Activated T-helper 2 cell treated with anti-CD3 and anti-CD28 coated beads, Interferon-gamma antibody, Interleukin-2, Interleukin-4, amounts not matched to agents 10 μg/mL and 5 μg/mL and 100 μg/mL, durations not matched to agents 14 hours and 24 hours and 36 hours (primary cell): ENCODE data around the gene FANK1. TPM values are rescaled to one million over a fixed set of nuclear protein-coding genes. Genes with fewer than 3 reads are reported as not detected.

Experiments used
- DNase-seq: peaks from one replicate; pipeline ENCODE4 v3.0.0; 2021; ENCODE audit warnings: low spot score
- H3K27ac Mint-ChIP-seq: one replicate; pipeline ENCODE4 v1.8.0; 2021; ENCODE audit warnings: mixed read lengths
- H3K27me3 Mint-ChIP-seq: one replicate; pipeline ENCODE4 v1.8.0; 2021; ENCODE audit warnings: low read depth, mixed read lengths
- H3K36me3 Mint-ChIP-seq: one replicate; pipeline ENCODE4 v1.8.0; 2021; ENCODE audit warnings: low read depth, mixed read lengths
- H3K4me1 Mint-ChIP-seq: one replicate; pipeline ENCODE4 v1.8.0; 2021; ENCODE audit warnings: low read depth, mixed read lengths
- H3K4me3 Mint-ChIP-seq: one replicate; pipeline ENCODE4 v1.8.0; 2021; ENCODE audit warnings: low read depth, mild to moderate bottlenecking, moderate library complexity, mixed read lengths
- H3K9me3 Mint-ChIP-seq: one replicate; pipeline ENCODE4 v1.8.0; 2021; ENCODE audit warnings: mixed read lengths
- intact Hi-C: fragments of 100-400 bp; cut with micrococcal nuclease; formaldehyde crosslinking; loops from one replicate; pipeline ENCODE4 v1.15.1; 2023
- total RNA-seq: library from RNA; stranded (reverse); gene quantifications from 2 replicates; pipeline ENCODE4 v1.2.3, GENCODE V29; 2022

The FANK1 gene
- total RNA-seq, 1 donor from 2014 or later, result not detected

DNA sequence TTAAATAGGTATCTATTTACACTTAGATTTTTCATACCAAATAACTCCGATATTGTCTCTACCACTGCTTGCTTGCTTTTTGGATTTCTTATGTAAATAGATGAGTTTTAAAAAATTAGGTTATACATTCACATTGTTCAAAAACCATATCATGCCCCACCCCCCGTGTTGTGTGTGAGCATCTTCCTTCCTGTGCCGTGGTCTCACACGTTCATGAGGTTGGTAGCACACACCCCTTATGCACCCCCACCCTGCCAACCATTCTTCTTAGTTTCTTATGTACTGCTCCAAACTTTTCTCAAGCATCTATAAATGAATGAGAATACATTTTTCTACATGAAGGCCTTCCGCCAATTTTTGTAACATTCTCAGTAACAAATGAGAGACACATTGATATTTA is 115.6 kb downstream of the FANK1 start:
- Mint-ChIP-seq H3K9me3 (no peaks in the 10 kb centered on the region), H3K4me1 (peaks cover 4% of the 10 kb centered on the region), H3K27me3 (no peaks in the 10 kb centered on the region), H3K27ac (no peak overlapping the region), H3K4me3 (no peak overlapping the region), H3K36me3 (no peaks in the 10 kb centered on the region)
- no peak for DNase-seq
- intact Hi-C loops, result no loop called here

DNA sequence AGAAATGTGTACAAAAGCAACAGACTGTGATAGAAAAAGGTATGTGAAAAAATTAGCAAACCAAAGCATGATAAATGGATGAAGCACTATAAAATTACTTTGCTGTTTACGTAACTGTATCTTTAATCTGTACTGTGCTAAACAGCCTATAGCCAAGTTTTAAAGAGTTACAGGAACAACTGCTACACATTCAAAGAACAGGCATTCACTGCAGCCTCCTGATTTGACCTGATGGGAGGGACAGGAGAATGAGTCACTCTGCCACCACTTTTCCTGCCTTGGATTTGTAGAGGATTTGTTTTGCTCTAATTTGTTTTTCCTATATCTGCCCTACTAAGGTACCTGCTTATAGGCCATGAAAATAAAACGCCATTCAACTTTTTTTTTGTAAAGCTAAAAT is 116.1 kb downstream of the FANK1 start:
- H3K27me3 Mint-ChIP-seq, result no peaks in the 10 kb centered on the region
- H3K27ac Mint-ChIP-seq, result no peak overlapping the region
- no peak overlapping the region for H3K4me3 Mint-ChIP-seq
- no peak for DNase-seq
- intact Hi-C loops, result no loop called here
- no peaks in the 10 kb centered on the region for H3K36me3 Mint-ChIP-seq
- H3K9me3 Mint-ChIP-seq, result no peaks in the 10 kb centered on the region
- H3K4me1 Mint-ChIP-seq, result peaks cover 4% of the 10 kb centered on the region

DNA sequence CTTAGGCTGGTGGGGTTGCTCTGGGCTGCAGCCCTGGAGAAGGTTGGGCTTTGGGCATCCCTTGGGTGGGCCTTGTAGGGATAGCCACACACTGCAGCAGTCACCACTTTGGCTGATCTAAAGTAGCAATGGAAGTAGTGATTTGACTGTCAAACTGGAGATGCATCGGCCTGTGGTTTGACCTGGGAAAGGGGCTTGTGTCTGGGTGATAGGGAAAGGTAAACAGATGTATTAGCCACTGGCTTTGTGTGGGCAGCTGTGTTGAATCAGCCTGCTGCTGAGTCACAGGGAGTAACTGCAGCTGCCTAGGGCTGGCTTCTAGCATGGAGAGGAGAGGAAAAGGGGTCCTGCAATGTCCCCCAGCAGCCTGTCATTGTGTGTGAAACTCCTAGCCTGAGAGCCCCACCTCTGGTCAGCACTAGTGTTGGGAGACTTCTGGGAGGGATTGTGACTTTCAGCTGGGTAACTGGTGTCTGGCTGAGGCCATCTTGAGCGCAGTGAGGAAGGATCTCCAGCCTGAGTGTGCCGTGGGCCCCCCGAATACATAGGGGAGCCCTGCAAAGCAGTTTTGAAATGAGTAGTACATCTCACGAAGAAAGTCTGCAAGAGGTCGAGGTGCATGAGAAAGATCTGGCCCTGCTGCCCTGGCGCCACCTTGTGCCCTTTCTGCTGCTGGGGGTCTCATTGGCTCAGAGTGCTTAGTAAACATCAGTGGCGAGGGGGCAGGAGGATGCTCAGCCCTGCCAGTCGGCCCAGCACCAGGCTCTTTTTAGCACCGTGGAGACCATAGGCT is 117.3 kb downstream of the FANK1 start:
- H3K27me3 Mint-ChIP-seq, result no peaks in the 10 kb centered on the region
- H3K27ac Mint-ChIP-seq, result no peak overlapping the region
- no peak for DNase-seq
- H3K4me1 Mint-ChIP-seq, result peaks cover 4% of the 10 kb centered on the region
- intact Hi-C loops, result no loop called here
- no peaks in the 10 kb centered on the region for H3K36me3 Mint-ChIP-seq
- H3K4me3 Mint-ChIP-seq, result no peak overlapping the region
- H3K9me3 Mint-ChIP-seq, result no peaks in the 10 kb centered on the region

DNA sequence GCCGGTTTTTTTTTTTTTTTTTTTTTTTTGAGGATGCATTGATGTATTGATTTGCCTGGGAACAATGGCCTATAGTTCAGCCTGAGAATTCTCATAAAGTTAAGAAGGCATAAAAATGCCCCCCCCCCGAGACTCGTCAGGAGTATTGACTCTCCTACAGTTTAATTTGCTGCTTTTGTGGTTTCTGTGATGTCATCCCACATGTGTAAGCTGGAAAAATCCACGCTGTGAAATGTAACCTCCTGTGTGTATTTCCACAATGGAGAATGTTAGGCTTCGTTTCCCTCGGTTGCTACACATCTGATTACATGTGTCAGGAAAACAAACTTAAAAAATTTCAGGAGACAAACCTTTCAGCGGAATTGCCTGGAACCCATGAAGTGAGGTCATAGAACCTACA is 117.9 kb downstream of the FANK1 start:
- H3K9me3 Mint-ChIP-seq, result no peaks in the 10 kb centered on the region
- H3K4me3 Mint-ChIP-seq, result no peak overlapping the region
- H3K27me3 Mint-ChIP-seq, result no peaks in the 10 kb centered on the region
- intact Hi-C loops, result no loop called here
- H3K4me1 Mint-ChIP-seq, result peaks cover 4% of the 10 kb centered on the region
- DNase-seq, result no peak
- H3K36me3 Mint-ChIP-seq, result no peaks in the 10 kb centered on the region
- no peak overlapping the region for H3K27ac Mint-ChIP-seq

DNA sequence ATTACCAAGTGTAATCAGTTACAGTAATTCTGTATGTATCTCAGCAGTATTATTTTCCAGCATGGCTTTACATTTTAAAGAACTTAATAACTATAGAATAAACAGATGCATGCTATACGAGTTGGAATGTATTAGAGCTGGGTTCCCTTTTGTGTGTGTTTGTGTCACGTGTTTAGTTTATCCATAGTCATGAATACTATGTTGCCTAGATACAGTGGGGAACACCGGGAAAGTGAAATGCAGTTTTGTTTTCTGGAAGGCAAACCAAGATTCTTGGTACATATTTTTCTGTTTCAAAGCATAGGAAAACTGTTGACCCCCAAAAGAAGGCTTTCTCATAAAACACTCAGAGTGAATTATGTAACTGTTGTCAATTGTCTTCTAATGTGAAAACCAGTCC is 119.0 kb downstream of the FANK1 start:
- DNase-seq, result no peak
- Mint-ChIP-seq H3K4me3 (no peak overlapping the region), H3K36me3 (no peaks in the 10 kb centered on the region), H3K9me3 (no peaks in the 10 kb centered on the region), H3K27me3 (no peaks in the 10 kb centered on the region), H3K4me1 (peaks cover 4% of the 10 kb centered on the region), H3K27ac (no peak overlapping the region)
- intact Hi-C loops, result no loop called here

- Mint-ChIP-seq H3K27me3 (no peaks in the 10 kb centered on the region), H3K27ac (no peak overlapping the region), H3K9me3 (no peaks in the 10 kb centered on the region), H3K36me3 (no peaks in the 10 kb centered on the region), H3K4me1 (peaks cover 4% of the 10 kb centered on the region), H3K4me3 (no peak overlapping the region)
- no peak for DNase-seq
- intact Hi-C loops, result no loop called here
These were observed 119.9 kb downstream of the FANK1 start for GRCh38 chr10:126016156-126016805.

DNA sequence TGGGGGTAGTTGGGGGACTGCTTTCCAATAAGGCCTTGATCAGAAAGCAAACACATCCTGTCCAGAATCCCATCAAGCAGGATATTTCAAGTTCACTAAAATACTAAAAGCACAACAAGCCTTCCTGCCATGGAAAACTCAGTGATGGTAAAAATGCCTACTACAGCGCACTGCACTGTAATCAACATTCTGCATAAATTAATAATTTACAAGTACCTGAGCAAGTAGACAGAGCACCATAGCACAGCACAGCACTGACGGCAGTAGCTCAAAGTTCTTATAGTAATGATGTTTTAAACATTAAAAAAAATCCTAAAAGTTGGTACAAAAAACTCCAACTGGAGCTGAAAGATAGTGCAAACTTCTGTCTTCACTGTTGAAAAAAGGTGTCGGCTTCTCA is 120.5 kb downstream of the FANK1 start:
- no peak for DNase-seq
- Mint-ChIP-seq H3K27me3 (no peaks in the 10 kb centered on the region), H3K4me1 (peaks cover 4% of the 10 kb centered on the region), H3K27ac (no peak overlapping the region), H3K36me3 (no peaks in the 10 kb centered on the region), H3K4me3 (no peak overlapping the region), H3K9me3 (no peaks in the 10 kb centered on the region)
- intact Hi-C loops, result no loop called here

DNA sequence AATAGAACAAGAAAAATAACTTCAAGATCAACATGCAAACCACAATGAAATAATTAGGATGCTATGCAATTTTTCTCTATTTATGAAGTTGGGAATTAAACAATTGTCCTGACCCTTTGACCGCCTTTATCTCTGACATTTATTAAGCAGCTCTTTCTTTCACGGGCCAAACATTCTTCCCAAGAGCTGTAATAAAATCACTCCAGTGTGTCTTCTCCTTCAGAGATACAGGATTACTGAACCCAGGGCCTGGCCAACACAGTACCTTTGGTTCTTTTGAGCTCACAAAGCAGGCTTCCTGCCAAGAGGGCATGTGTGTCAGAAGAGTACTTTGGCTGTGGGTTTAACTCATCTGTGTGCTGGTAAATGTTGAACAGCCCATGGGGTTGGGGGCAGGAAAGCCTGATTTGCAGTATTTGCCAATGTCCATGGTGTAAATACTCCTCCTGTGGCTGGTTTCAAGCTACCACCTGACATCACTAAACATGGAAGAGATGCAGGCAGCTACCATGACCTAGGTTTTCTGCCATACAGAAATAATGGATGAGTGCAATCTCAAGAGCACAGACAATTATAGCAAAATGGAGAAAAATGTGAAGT is 121.7 kb downstream of the FANK1 start:
- Mint-ChIP-seq H3K27me3 (no peaks in the 10 kb centered on the region), H3K9me3 (no peaks in the 10 kb centered on the region), H3K27ac (no peak overlapping the region), H3K36me3 (no peaks in the 10 kb centered on the region), H3K4me3 (no peak overlapping the region), H3K4me1 (peaks cover 4% of the 10 kb centered on the region)
- intact Hi-C loops, result no loop called here
- DNase-seq, result no peak

DNA sequence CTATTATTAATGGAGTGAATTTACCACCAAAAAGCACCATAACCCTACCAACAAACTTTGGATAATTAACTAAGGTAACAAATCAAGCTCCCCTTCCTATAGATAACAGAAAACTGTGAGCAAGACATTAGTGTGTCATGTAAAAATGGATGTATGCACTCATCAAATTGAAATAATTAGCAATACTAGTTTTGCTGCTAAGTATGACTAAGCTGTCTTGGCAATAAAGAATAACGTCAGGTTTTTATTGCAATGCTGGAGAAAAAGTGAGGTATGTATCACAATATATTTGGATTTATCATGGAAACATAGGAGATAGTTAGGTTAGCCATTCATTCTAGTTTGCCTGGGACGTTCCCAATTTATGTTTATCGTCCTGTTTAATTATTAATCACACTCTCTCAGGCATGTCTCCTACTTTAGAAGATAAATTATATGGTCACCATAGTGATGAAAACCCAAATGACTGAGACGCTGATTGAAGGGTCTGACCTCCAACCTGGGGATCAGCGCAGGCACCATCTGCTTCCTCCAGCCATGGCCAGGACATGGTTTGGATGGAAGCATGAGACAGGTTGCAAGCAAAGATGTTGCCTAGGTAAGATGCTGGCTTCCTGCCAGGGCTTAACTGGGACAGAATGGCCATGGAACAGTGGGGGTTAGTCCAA is 125.6 kb downstream of the FANK1 start:
- no peak for DNase-seq
- no peak overlapping the region for H3K4me3 Mint-ChIP-seq
- no peaks in the 10 kb centered on the region for H3K36me3 Mint-ChIP-seq
- H3K27ac Mint-ChIP-seq, result no peak overlapping the region
- no peaks in the 10 kb centered on the region for H3K27me3 Mint-ChIP-seq
- intact Hi-C loops, result no loop called here
- peaks cover 3% of the 10 kb centered on the region for H3K9me3 Mint-ChIP-seq
- no peaks in the 10 kb centered on the region for H3K4me1 Mint-ChIP-seq

DNA sequence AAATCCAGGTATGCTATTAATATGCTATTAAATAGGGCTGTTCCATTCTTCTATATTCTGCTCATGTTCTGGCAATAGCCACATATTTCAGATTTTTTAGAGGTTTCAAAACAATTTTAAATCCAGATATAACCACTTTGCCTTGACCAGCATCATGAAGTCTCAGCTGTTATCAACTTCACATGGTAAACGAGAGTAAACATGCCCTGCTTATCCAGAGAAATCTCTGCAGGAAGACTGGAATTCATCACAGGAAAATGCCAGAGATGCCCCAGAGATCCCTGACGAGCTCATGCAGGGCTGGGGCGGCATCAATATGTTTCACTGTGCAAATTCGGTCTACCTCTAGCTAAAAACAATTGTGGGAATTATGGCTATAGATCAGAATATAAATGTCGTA is 126.5 kb downstream of the FANK1 start:
- no peak overlapping the region for H3K4me3 Mint-ChIP-seq
- H3K27ac Mint-ChIP-seq, result no peak overlapping the region
- H3K4me1 Mint-ChIP-seq, result no peaks in the 10 kb centered on the region
- intact Hi-C loops, result no loop called here
- peaks cover 3% of the 10 kb centered on the region for H3K9me3 Mint-ChIP-seq
- no peak for DNase-seq
- no peaks in the 10 kb centered on the region for H3K27me3 Mint-ChIP-seq
- no peaks in the 10 kb centered on the region for H3K36me3 Mint-ChIP-seq

DNA sequence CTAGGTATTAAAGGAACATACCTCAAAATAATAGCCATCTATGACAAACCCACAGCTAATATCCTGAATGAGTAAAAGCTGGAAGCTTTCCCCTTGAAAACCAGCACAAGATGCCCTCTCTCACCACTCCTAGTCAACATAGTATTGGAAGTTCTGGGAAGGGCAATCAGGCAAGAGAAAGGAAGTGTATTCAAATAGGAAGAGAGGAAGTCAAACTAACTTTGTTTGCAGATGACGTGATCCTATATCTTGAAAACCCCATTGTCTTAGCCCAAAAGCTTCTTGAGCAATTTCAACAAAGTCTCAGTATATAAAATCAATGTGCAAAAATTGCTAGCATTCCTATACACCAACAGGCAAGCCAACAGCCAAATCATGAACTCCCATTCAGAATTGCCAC is 131.3 kb downstream of the FANK1 start:
- Mint-ChIP-seq H3K27ac (no peak overlapping the region), H3K27me3 (no peaks in the 10 kb centered on the region), H3K4me3 (no peak overlapping the region), H3K36me3 (no peaks in the 10 kb centered on the region), H3K9me3 (peaks cover 7% of the 10 kb centered on the region), H3K4me1 (no peaks in the 10 kb centered on the region)
- DNase-seq, result no peak
- intact Hi-C loops, result no loop called here

- H3K36me3 Mint-ChIP-seq, result no peaks in the 10 kb centered on the region
- DNase-seq, result no peak
- H3K27me3 Mint-ChIP-seq, result no peaks in the 10 kb centered on the region
- H3K27ac Mint-ChIP-seq, result no peak overlapping the region
- H3K9me3 Mint-ChIP-seq, result peaks cover 11% of the 10 kb centered on the region
- intact Hi-C loops, result no loop called here
- H3K4me1 Mint-ChIP-seq, result no peaks in the 10 kb centered on the region
- no peak overlapping the region for H3K4me3 Mint-ChIP-seq
These were observed 133.6 kb downstream of the FANK1 start for GRCh38 chr10:126029999-126030398.

DNA sequence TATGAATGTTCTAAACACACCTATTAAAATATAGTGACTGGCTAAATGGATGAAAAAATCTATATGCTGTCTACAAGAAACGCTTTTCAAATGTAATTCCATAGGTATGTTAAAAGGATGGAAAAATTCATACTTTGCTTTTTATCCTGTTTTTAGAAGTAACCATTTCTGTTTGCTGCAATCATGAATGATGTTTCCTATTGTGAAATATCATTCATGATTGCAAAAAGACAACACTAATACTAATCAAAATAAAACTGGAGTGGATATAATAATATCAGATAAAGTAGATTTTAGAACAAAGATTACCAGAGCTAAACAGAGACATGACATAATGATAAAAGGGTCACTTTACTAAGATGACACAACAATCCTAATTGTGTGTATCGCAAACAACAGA is 138.2 kb downstream of the FANK1 start:
- no peaks in the 10 kb centered on the region for H3K36me3 Mint-ChIP-seq
- DNase-seq, result no peak
- intact Hi-C loops, result no loop called here
- no peaks in the 10 kb centered on the region for H3K27me3 Mint-ChIP-seq
- H3K27ac Mint-ChIP-seq, result no peak overlapping the region
- no peak overlapping the region for H3K4me3 Mint-ChIP-seq
- no peaks in the 10 kb centered on the region for H3K4me1 Mint-ChIP-seq
- H3K9me3 Mint-ChIP-seq, result peaks cover 4% of the 10 kb centered on the region
